Fibroblast of lung (primary cell): Measurements from ENCODE around the gene CHD5. TPM values are rescaled to one million over a fixed set of nuclear protein-coding genes. Genes with fewer than 3 reads are reported as not detected.

ENCODE experiments used
- DNase-seq, 2 donors: peaks; one replicate each; pipeline versions ENCODE4 v3.0.0 to v3.0.0-alpha.2; 2010; ENCODE audit warnings: low read depth in 2 of 2
- H2AFZ ChIP-seq: 2 replicates; pipeline ENCODE4 v1.5.1; 2012; ENCODE audit warnings: low read length, control low read depth, inconsistent platforms
- H3K27ac ChIP-seq: 2 replicates; pipeline ENCODE4 v1.5.1; 2011; ENCODE audit warnings: low read length, control low read depth; ENCODE audit not compliant: insufficient read depth
- H3K27me3 ChIP-seq: 2 replicates; pipeline ENCODE4 v1.5.1; 2011; ENCODE audit warnings: mild to moderate bottlenecking, low read length; ENCODE audit not compliant: control insufficient read depth, insufficient read depth
- H3K36me3 ChIP-seq: 2 replicates; pipeline ENCODE4 v1.5.1; 2011; ENCODE audit warnings: low read length; ENCODE audit not compliant: control insufficient read depth, insufficient read depth
- H3K4me1 ChIP-seq: 2 replicates; pipeline ENCODE4 v1.5.1; 2011; ENCODE audit warnings: low read length; ENCODE audit not compliant: control insufficient read depth, insufficient read depth; ENCODE audit errors: extremely low read depth
- H3K4me2 ChIP-seq: 2 replicates; pipeline ENCODE4 v1.5.1; 2011; ENCODE audit warnings: low read length, control low read depth; ENCODE audit not compliant: insufficient read depth; ENCODE audit errors: extremely low read depth
- H3K4me3 ChIP-seq, 4 experiments: fragments of 200-600 bp in 1 of 4; sonication (generic) in 1 of 4; replicated peaks in 1 of 4; 2 replicates each; pipeline ENCODE4 v1.5.1; 2011 to 2016; ENCODE audit warnings: low read length in 4 of 4, low read depth in 3 of 4, mild to moderate bottlenecking in 3 of 4, control low read depth in 2 of 4, inconsistent platforms in 1 of 4, mixed read lengths in 1 of 4; ENCODE audit not compliant: insufficient read depth in 1 of 4; ENCODE audit errors: control extremely low read depth in 1 of 4
- H3K79me2 ChIP-seq: 2 replicates; pipeline ENCODE4 v1.5.1; 2012; ENCODE audit warnings: mild to moderate bottlenecking, low read length, inconsistent platforms; ENCODE audit not compliant: control insufficient read depth, insufficient read depth
- H3K9ac ChIP-seq: 2 replicates; pipeline ENCODE4 v1.5.1; 2011; ENCODE audit warnings: mild to moderate bottlenecking, low read length, control low read depth; ENCODE audit not compliant: insufficient read depth
- H3K9me3 ChIP-seq: 2 replicates; pipeline ENCODE4 v1.5.1; 2012; ENCODE audit warnings: low read depth, low read length; ENCODE audit not compliant: control insufficient read depth, insufficient read depth
- H4K20me1 ChIP-seq: 2 replicates; pipeline ENCODE4 v1.5.1; 2011; ENCODE audit warnings: low read length; ENCODE audit not compliant: control insufficient read depth, insufficient read depth; ENCODE audit errors: extremely low read depth
- EZH2 ChIP-seq: IDR thresholded peaks from 2 replicates; pipeline ENCODE4 v1.5.1; 2012; ENCODE audit warnings: low read length, control low read depth, mild to moderate bottlenecking; ENCODE audit errors: missing control alignments
- polyA plus RNA-seq, 2 donors: library from polyadenylated mRNA; depleted of rRNA in 1 of 2; stranded (reverse) in 1 of 2; unstranded in 1 of 2; fragments of >200 nt; gene quantifications; 2 replicates each; pipeline ENCODE4 v1.2.1, GENCODE V29; 2011 to 2012; ENCODE audit warnings: missing spikeins in 1 of 2
- total RNA-seq: library from RNA; depleted of rRNA; stranded (reverse); fragments of >200 nt; gene quantifications from 2 replicates; pipeline ENCODE4 v1.2.1, GENCODE V29; 2014
- TF ChIP-seq, protein P1 (sequence below), 2 donors: IDR thresholded peaks in 1 of 2; conservative IDR thresholded peaks in 1 of 2; 1 replicate in 1 of 2; 2 replicates in 1 of 2; pipeline ENCODE4 v1.5.1; 2011 to 2012; ENCODE audit warnings: low read length in 2 of 2, control low read depth in 1 of 2, inconsistent platforms in 1 of 2, low read depth in 1 of 2, mild to moderate bottlenecking in 1 of 2

CHD5 gene
- total and polyA plus RNA-seq, 2 donors (not counting 1 experiment from before 2014, with no cell fraction given), result under 0.01 to 0.01 TPM

DNA sequence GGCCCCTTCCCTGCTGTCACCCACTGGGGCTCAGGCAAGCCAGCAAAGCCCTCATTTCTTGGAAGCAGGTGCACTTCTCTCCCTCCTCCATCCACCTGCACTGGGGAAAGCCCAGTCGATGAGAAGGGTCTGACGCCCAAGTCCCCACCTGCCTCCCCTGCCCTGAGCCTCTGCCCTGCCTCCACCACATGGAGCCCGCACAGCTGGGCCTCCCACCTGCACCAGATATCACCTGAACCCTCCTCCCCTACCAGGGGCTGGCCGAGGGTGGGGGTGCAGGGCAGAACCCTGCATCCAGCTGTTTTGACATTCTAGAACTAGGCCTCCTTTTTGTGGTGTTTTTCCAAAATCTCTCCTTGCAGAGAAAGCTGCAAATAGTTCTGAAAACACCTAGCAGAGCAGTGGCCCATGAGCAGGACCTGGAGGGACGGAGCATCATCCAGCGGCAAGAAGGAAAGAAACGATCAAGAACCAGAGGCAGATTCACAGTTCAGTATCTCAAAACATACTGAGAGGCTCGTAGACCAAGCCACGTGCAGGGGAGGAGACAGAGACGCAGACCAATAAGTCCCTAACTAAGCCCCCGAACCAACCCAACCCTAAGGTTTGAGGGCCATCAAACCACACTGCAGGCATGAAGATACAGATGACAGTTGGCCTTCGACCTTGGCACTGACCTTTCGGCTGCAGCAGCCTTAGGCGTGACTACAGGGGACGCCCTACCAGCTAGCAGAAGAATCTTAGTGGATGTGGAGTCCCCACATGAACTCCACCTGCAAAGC is 16.7 kb downstream of the CHD5 start:
- no peak overlapping the region for H2AFZ ChIP-seq
- DNase-seq, result no peak

GRCh38 chr1:6162773-6163172 is 17.3 kb downstream of the CHD5 start:
- no peak for DNase-seq
- TF ChIP-seq, protein P1, sequence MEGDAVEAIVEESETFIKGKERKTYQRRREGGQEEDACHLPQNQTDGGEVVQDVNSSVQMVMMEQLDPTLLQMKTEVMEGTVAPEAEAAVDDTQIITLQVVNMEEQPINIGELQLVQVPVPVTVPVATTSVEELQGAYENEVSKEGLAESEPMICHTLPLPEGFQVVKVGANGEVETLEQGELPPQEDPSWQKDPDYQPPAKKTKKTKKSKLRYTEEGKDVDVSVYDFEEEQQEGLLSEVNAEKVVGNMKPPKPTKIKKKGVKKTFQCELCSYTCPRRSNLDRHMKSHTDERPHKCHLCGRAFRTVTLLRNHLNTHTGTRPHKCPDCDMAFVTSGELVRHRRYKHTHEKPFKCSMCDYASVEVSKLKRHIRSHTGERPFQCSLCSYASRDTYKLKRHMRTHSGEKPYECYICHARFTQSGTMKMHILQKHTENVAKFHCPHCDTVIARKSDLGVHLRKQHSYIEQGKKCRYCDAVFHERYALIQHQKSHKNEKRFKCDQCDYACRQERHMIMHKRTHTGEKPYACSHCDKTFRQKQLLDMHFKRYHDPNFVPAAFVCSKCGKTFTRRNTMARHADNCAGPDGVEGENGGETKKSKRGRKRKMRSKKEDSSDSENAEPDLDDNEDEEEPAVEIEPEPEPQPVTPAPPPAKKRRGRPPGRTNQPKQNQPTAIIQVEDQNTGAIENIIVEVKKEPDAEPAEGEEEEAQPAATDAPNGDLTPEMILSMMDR (conservative IDR thresholded peaks at IDR 0.05 in 1 of 2, IDR thresholded peaks at IDR 0.05 in 1 of 2; ENCODE audit: low read depth in 1 of 2, low read length in 2 of 2), result no peak
- TF ChIP-seq EZH2, result no peak
- Histone ChIP-seq H3K4me2 (no peak overlapping the region), H3K27ac (no peak overlapping the region), H4K20me1 (no peaks in the 10 kb centered on the region), H3K36me3 (no peaks in the 10 kb centered on the region), H3K9me3 (no peaks in the 10 kb centered on the region), H3K9ac (no peak overlapping the region), H3K4me3 (no peak overlapping the region), H2AFZ (no peak overlapping the region), H3K4me1 (no peaks in the 10 kb centered on the region), H3K79me2 (no peaks in the 10 kb centered on the region), H3K27me3 (no peaks in the 10 kb centered on the region)

More for the DNA sequence above, 16.7 kb downstream of the CHD5 start:
- Histone ChIP-seq H3K9ac (no peak overlapping the region), H3K27me3 (no peaks in the 10 kb centered on the region), H4K20me1 (no peaks in the 10 kb centered on the region), H3K4me1 (no peaks in the 10 kb centered on the region), H3K79me2 (no peaks in the 10 kb centered on the region), H3K36me3 (no peaks in the 10 kb centered on the region), H3K27ac (no peak overlapping the region), H3K9me3 (no peaks in the 10 kb centered on the region), H3K4me3 (no peak overlapping the region), H3K4me2 (no peak overlapping the region)
- TF ChIP-seq EZH2, result no peak
- TF ChIP-seq, protein P1 (conservative IDR thresholded peaks at IDR 0.05 in 1 of 2, IDR thresholded peaks at IDR 0.05 in 1 of 2; ENCODE audit: low read depth in 1 of 2, low read length in 2 of 2), result no peak

DNA sequence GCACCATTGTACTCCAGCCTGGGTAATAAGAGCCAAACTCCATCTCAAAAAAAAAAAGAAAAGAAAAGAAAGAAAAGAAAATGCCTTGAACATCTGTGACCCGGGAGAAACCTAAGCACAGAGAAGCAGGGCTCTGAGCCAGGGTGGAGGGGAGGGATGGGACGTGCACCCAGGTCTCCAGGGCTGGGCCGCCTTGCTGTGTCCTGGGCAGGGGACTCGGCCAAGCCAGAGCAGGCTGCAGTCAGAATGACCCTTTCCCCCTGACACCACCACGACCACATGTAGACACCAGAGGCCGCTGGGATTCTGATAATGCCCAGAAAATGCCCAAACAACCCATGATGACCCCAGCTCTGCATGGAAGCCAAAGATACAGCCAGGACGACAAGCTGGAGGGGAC is 17.8 kb downstream of the CHD5 start:
- Histone ChIP-seq H3K9ac (no peak overlapping the region), H3K9me3 (no peaks in the 10 kb centered on the region), H3K36me3 (no peaks in the 10 kb centered on the region), H3K4me3 (no peak overlapping the region), H3K4me1 (no peaks in the 10 kb centered on the region), H3K79me2 (no peaks in the 10 kb centered on the region), H2AFZ (no peak overlapping the region), H3K4me2 (no peak overlapping the region), H3K27ac (no peak overlapping the region), H3K27me3 (no peaks in the 10 kb centered on the region), H4K20me1 (no peaks in the 10 kb centered on the region)
- TF ChIP-seq, protein P1 (conservative IDR thresholded peaks at IDR 0.05 in 1 of 2, IDR thresholded peaks at IDR 0.05 in 1 of 2; ENCODE audit: low read depth in 1 of 2, low read length in 2 of 2), result no peak
- no peak for TF ChIP-seq EZH2
- no peak for DNase-seq
